Heart left ventricle (tissue), 16 donors: ENCODE measurements around the gene TMEM42. TPM values are rescaled to one million over a fixed set of nuclear protein-coding genes. Genes with fewer than 3 reads are reported as not detected.

Experiments used
- ATAC-seq, 4 donors: fragments of 200-7000 bp; cut with Tn5 transposase; one replicate each; pipeline ENCODE4 v1.9.1; 2020 to 2022; ENCODE audit warnings: moderate library complexity in 4 of 4, mild to moderate bottlenecking in 3 of 4, moderate number of reproducible peaks in 1 of 4
- DNase-seq, 5 donors: peaks; one replicate each; pipeline ENCODE4 v3.0.0-alpha.2; 2020
- H3K27ac ChIP-seq, 12 donors: fragments of 200-600 bp; sonication (generic) in 4 of 12; one replicate each; pipeline versions ENCODE4 v1.5.0 to v1.8.0; 2016 to 2022; ENCODE audit warnings: mild to moderate bottlenecking in 2 of 12
- H3K27me3 ChIP-seq, 9 donors: fragments of 200-600 bp; sonication (generic) in 2 of 9; one replicate each; pipeline versions ENCODE4 v1.5.1 to v1.8.0; 2016 to 2022; ENCODE audit warnings: mild to moderate bottlenecking in 3 of 9
- H3K36me3 ChIP-seq, 9 donors: fragments of 200-600 bp; sonication (generic) in 2 of 9; one replicate each; pipeline versions ENCODE4 v1.5.0 to v1.8.0; 2018 to 2022; ENCODE audit warnings: mild to moderate bottlenecking in 2 of 9
- H3K4me1 ChIP-seq, 12 donors: fragments of 200-600 bp; sonication (generic) in 4 of 12; one replicate each; pipeline versions ENCODE4 v1.5.0 to v1.8.0; 2016 to 2022; ENCODE audit warnings: mild to moderate bottlenecking in 3 of 12
- H3K4me3 ChIP-seq, 12 donors: fragments of 200-600 bp; sonication (generic) in 4 of 12; one replicate each; pipeline versions ENCODE4 v1.5.0 to v1.8.0; 2017 to 2022; ENCODE audit warnings: mild to moderate bottlenecking in 9 of 12, moderate library complexity in 4 of 12
- H3K9me3 ChIP-seq, 12 donors: fragments of 200-600 bp; sonication (generic) in 4 of 12; one replicate each; pipeline versions ENCODE4 v1.5.0 to v1.8.0; 2016 to 2022; ENCODE audit warnings: mild to moderate bottlenecking in 1 of 12
- CTCF ChIP-seq, 12 donors: fragments of 200-600 bp; sonication (generic) in 4 of 12; IDR thresholded peaks; one replicate each; pipeline versions ENCODE4 v1.5.0 to v1.8.0; 2018 to 2022; ENCODE audit warnings: antibody characterized with exemption in 12 of 12, mild to moderate bottlenecking in 5 of 12
- POLR2A ChIP-seq, 2 donors: fragments of 450-650 bp; IDR thresholded peaks; one replicate each; pipeline ENCODE4 v1.6.1; 2017; ENCODE audit warnings: antibody characterized with exemption in 2 of 2, mild to moderate bottlenecking in 2 of 2, moderate library complexity in 2 of 2
- WGBS, 4 donors: extraction: QIAGEN DNeasy Blood & Tissue Kit in 2 of 4; methylation state at CpG; one replicate each; pipeline versions ENCODE4 v1.1.5 to v1.1.7; 2013 to 2018; 5-methylcytosine and 5-hydroxymethylcytosine counted together
- intact Hi-C, 10 donors: fragments of 100-400 bp; cut with DNase I; formaldehyde crosslinking; loops; one replicate each; pipeline versions ENCODE4 v1.11.1 to v1.14.2; 2022
- polyA plus RNA-seq, 2 donors: library from polyadenylated mRNA; stranded (reverse); fragments of 200-250 nt; gene quantifications; one replicate each; pipeline ENCODE4 v1.2.3, GENCODE V29; 2013
- total RNA-seq, 9 donors: library from RNA; depleted of rRNA in 2 of 9; stranded (reverse); fragments of >200 nt in 2 of 9; fragmentation: NEBNext Ultra II Directional in 3 of 9; extraction: Animal tissue kit (Norgen Biotek cat#: 25700) in 3 of 9; gene quantifications; one replicate each; pipeline versions ENCODE4 v1.1.0 to v1.2.4, GENCODE V29; 2016 to 2023
- donor health status: ischemic (EF 13 %, LVEDD 7.1; RV severe dilation, severe dysfunction).
- donor health status: healthy with polysubstance abuse.
- donor health status: DM: no; HTN: yes; CAD: no.
- donor health status: DM: no; HTN: no; CAD: no.
- donor health status: ischemic (EF 25% LVEDD 6.9; RV normal size, moderate dysfunction).
- donor health status: ischemic (EF 25% LVEDD 5.7; RV mildly dilated, moderate dysfunction).
- donor health status: healthy.
- donor health status: DM: yes; HTN: yes; CAD: no.
- donor health status: ischemic (EF 35%, LVEDD 5.7; RV mildly dilated, moderate dysfunction).
- donor health status: nonischemic (EF 11% LVEDD 7.7; RV severe dilation, severe dysfunction).
- donor health status: DM: yes; HTN: yes; CAD: no.
- donor health status: PGD.
- donor health status: ischemic (EF 29% LVEDD 5.4; RV normal size, mild dysfunction).
- donor health status: nonischemic (EF 23%, LVEDD 6.1; RV moderate dilation, normal function).

The TMEM42 gene
- total and polyA plus RNA-seq, 11 donors, result 7.3 to 14.1 (median 10.6) TPM

GRCh38 chr3:44883213-44883955 is 21.7 kb downstream of the TMEM42 start:
- H3K27me3 ChIP-seq, result peaks cover 0 to 9% (median 0%) of the 10 kb centered on the region in 9 donors
- H3K27ac ChIP-seq, result no peak overlapping the region
- intact Hi-C loops, result no loop called here
- no peaks in the 10 kb centered on the region for H3K9me3 ChIP-seq
- H3K36me3 ChIP-seq, result no peaks in the 10 kb centered on the region
- 90 to 93% (median 90%) methylated on average over 2 to 5 of the region's 5 CpGs for WGBS, 4 donors
- no peaks in the 10 kb centered on the region for H3K4me1 ChIP-seq
- no peak for ATAC-seq
- H3K4me3 ChIP-seq, result no peak overlapping the region
- DNase-seq, result no peak
- TF ChIP-seq CTCF (IDR thresholded peaks at IDR 0.05) (no peak), POLR2A (IDR thresholded peaks at IDR 0.05) (no peak)

GRCh38 chr3:44883999-44884431 is 22.3 kb downstream of the TMEM42 start:
- WGBS, 4 donors, result 38 to 60% (median 52%) methylated on average over 4 of the region's 4 CpGs

GRCh38 chr3:44885618-44886017 is 23.9 kb downstream of the TMEM42 start:
- H3K4me1 ChIP-seq, result no peaks in the 10 kb centered on the region
- peaks cover 0 to 9% (median 0%) of the 10 kb centered on the region in 9 donors for H3K27me3 ChIP-seq
- peak in 1 of 5 donors; percentile 35 for DNase-seq
- H3K4me3 ChIP-seq, result no peak overlapping the region
- intact Hi-C loops, result no loop called here
- ATAC-seq, result no peak
- no peak overlapping the region for H3K27ac ChIP-seq
- H3K9me3 ChIP-seq, result no peaks in the 10 kb centered on the region
- TF ChIP-seq CTCF (IDR thresholded peaks at IDR 0.05) (no peak), POLR2A (IDR thresholded peaks at IDR 0.05) (no peak)
- 43 to 56% (median 51%) methylated on average over 4 of the region's 4 CpGs for WGBS, 4 donors
- H3K36me3 ChIP-seq, result no peaks in the 10 kb centered on the region

More at GRCh38 chr3:44883999-44884431, 22.3 kb downstream of the TMEM42 start:
- TF ChIP-seq CTCF (IDR thresholded peaks at IDR 0.05) (no peak), POLR2A (IDR thresholded peaks at IDR 0.05) (no peak)
- Histone ChIP-seq H3K4me1 (no peaks in the 10 kb centered on the region), H3K36me3 (no peaks in the 10 kb centered on the region), H3K27me3 (peaks cover 0 to 9% (median 0%) of the 10 kb centered on the region in 9 donors), H3K9me3 (no peaks in the 10 kb centered on the region), H3K4me3 (no peak overlapping the region), H3K27ac (no peak overlapping the region)
- ATAC-seq (no peak), DNase-seq (no peak)
- intact Hi-C loops, result no loop called here

GRCh38 chr3:44886561-44886960 is 24.8 kb downstream of the TMEM42 start:
- H3K27ac ChIP-seq, result no peak overlapping the region
- no peaks in the 10 kb centered on the region for H3K9me3 ChIP-seq
- no peak for ATAC-seq
- DNase-seq, result no peak
- H3K27me3 ChIP-seq, result peaks cover 0 to 9% (median 0%) of the 10 kb centered on the region in 9 donors
- TF ChIP-seq CTCF (IDR thresholded peaks at IDR 0.05), result no peak
- TF ChIP-seq POLR2A (IDR thresholded peaks at IDR 0.05), result no peak
- 68 to 76% (median 71%) methylated on average over 3 of the region's 3 CpGs for WGBS, 4 donors
- intact Hi-C loops, result no loop called here
- H3K36me3 ChIP-seq, result no peaks in the 10 kb centered on the region
- no peak overlapping the region for H3K4me3 ChIP-seq
- H3K4me1 ChIP-seq, result no peaks in the 10 kb centered on the region
